IPS DF 19.7 (cell line): ENCODE results near the gene CYP20A1.
"Not testable (repeated sequence)": the region's sequence is repeated elsewhere in the genome, so short reads cannot be mapped to it uniquely, and the experiment has no call there.

Experiments used
- DNase-seq: peaks from one replicate; pipeline ENCODE4 v3.0.0-alpha.2; 2013; ENCODE audit warnings: low read depth, low spot score

Gene CYP20A1

DNA sequence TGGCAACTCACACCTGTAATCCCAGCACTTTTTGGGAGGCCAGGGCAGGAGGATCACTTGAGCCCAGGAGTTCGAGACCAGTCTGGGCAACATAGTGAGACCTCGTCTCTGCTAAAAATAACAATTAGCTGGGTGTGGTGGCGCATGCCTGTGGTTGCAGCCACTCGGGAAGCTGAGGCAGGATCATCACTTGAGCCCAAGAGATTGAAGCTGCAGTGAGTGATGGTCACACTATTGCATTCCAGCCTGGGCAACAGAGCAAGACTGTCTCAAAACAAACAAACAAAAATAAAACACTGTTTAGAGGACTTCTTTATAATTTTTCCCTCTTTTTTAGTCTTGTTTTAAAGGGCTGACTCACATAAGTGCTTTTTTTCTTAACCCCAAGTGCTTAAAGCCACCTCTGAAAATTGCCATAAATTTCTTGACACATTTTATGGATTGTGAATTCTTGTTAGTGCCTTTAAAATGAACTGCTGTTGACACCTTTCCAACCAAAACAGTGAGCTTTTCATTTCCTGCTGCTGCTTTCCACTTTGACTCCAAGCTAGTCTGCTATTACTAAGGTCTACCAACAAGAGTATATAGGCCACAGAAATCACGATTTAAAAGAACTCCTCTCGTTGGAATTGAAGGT is 41.7 kb downstream of the CYP20A1 start:
- no peak for DNase-seq

GRCh38 chr2:203282101-203282500 is 43.3 kb downstream of the CYP20A1 start:
- DNase-seq = no peak

DNA sequence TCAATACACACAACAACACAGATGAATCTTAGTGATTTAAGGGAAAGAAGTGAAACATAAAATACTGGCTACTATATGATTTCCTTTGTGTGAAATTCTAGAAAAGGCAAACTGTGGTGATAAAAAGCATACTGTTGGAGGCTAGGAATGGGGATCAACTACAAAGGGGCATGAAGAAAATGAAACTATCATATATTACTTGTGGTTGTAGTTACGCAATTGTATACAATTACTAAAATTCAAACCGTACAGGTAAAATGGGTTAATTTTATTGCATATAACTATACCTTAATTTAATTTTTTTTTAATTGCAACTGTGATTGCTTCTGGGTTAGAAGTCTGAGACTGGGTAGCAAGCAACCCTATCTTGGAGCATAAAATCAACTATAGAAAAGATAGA is 47.7 kb downstream of the CYP20A1 start:
- no peak for DNase-seq

GRCh38 chr2:203301667-203302066 is 62.8 kb downstream of the CYP20A1 start:
- no peak for DNase-seq

- not testable (repeated sequence) for DNase-seq
Measured at GRCh38 chr2:203302586-203302985, 63.8 kb downstream of the CYP20A1 start.

DNA sequence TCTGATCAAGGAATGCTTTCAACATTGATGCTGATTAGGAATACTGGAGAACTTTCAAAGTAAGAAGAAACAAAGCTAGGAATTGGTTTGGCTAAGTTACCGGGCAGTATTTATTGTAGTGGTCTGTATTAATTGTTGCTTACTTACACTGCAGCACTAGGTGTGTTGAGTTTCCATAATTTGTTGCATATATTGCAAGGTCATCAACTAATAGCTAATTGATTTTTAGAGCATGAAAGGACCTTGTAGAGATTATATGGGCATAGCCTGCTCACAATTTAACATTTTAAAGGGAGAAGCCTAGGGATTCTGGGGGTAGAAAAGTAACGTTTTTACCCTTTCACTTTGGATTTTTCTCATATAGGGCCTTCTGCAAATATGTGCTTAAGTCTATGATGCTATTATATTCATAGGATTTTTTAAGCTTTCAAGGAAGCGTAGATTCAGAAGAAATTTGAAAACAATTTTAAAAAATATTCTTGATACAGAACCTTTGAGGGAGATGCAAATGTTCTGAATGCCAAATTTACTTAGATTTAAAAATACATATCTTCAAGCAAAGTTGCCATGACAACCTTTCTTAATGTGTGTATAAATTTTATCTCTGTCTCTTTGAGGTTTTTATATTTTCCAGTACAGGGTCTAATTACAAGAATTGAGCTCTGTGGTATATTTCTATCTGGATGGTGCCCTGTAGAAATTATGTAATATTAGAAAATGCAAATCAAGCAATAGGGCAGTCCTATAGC is 72.0 kb downstream of the CYP20A1 start:
- DNase-seq = no peak

DNA sequence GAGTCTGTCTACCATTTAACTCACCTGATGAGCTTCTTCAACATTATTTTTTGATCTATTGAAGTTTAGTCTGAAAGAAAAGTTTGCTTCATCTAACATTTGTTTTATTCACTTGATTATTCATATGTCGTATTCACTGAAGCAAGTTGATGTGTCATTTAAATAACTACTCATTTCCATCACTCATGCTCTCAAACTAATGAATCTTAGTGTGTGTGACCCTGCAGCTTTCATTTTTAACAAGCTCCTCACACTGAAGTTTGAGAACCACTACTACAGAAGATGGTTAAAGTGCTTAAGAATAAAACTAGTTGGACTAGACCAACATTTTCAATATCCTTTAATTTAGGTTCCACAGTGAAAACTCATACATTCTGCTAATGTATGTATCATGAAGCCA is 87.5 kb downstream of the CYP20A1 start:
- DNase-seq = no peak

GRCh38 chr2:203327582-203327900 is 88.7 kb downstream of the CYP20A1 start:
- DNase-seq = no peak

DNA sequence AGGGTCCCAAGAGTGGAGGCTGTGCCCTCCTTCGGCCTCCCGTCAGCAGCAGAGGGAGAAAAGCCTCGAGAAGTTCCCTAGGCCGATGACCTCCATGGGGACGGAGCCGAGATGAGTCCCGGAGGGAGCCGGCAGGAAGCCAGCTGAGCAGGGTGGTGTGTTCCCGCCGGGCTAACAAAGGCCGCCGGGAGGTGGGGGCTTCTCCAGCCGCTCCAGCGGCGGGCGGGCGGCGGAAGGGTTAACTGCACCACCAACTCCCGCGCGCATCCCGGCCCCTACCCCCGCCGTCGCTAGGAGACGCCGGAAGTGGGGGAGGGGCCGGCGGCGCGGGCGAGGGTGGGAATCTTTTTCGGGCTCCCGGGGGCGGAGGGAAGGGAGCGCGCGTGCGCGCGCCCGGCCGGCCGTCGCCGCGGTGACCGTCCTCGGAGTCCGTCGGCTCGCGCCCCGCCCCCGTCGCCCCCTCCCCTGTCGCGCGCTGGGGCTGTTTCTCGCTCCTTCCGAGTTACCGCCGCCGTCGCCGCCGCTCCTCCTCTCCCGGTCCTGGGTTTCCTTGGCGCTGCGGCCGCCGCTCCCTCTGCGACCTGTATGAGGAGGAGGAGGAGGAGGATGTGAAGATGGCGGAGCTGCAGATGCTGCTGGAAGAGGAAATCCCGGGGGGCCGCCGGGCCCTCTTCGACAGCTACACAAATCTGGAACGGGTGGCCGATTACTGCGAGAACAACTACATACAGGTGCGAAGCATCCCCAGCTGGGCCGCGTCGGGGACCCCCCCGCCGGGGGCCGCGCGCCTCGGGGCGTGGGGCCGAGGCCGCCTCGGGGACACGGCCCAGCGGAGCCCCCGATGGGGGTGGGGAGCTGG is 89.3 kb downstream of the CYP20A1 start, which contains the start of gene ABI2:
ABI2 (plus strand) TSS at position 494 of the 859 bp plus-strand sequence; CDS start at position 615, 121 bp downstream.
- DNase-seq = peak; percentile 57

- no peak for DNase-seq
Measured at GRCh38 chr2:203328760-203329540, 90.1 kb downstream of the CYP20A1 start.

- DNase-seq = no peak
Measured at GRCh38 chr2:203330434-203330833, 91.6 kb downstream of the CYP20A1 start.

DNA sequence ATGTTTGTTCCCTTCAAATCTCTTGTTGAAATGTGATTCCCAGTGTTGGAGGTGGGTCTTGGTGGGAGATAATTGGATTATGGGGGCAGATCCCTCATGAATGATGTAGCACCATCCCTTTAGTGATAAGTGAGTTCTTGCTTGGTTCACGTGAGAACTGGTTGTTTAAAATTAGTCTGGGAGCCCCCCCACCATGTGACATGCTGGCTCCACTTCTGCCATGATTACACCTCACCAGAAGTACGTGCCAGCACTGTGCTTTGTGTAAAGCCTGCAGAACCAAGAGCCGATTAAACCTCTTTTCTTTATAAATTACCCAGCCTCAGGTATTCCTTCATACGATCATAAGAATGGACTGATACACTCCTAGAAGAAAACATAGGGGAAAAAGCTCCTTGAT is 99.5 kb downstream of the CYP20A1 start:
- DNase-seq = no peak

DNA sequence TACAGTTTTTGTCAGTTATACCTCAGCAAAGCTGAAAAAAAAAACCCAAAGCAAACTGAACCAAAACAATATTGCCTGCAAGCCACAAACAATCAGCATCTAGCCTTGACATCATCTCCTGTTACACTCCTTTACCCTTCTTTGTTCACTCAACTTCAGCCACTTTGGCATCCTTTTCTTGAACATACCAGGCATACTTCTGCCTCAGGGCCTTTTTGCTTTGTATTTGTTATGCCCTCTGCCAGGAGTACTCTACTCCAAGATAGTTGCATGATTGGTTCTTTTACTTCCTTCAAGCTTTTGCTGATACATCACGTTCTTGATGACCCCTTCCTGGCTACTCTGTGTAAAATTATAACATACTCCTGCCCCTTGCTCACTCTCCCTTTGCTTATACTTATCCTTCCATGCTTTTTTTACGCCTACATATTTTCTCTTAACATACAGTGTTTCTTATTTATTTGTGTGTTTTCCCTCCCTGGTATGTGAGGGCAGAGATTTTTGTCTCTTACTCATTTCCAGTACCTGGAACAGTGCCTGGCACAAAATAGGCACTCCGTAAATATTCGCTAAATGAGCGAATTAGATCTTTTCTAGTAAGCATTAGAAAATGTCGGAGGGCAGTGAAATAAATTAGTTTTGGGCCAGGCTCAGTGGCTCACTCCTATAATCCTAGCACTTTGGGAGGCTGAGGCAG is 102.1 kb downstream of the CYP20A1 start:
- peak; percentile 75 for DNase-seq

GRCh38 chr2:203341741-203342310 is 103.0 kb downstream of the CYP20A1 start:
- DNase-seq = no peak

- DNase-seq = not testable (repeated sequence)
Measured at GRCh38 chr2:203342374-203342773, 103.6 kb downstream of the CYP20A1 start.

DNA sequence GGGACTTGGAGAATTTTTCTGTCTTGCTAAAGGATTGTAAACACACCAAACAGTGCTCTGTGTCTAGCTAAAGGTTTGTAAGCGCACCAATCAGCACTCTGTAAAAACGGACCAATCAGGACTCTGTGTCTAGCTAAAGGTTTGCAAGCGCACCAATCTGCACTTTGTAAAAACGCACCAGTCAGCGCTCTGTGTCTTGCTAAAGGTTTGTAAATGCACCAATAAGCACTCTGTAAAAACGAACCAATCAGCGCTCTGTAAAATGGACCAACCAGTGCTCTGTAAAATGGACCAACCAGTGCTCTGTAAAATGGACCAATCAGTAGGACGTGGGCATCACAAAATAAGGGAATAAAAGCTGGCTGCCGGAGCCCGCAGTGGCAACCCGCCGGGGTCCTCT is 105.8 kb downstream of the CYP20A1 start:
- DNase-seq = no peak

DNA sequence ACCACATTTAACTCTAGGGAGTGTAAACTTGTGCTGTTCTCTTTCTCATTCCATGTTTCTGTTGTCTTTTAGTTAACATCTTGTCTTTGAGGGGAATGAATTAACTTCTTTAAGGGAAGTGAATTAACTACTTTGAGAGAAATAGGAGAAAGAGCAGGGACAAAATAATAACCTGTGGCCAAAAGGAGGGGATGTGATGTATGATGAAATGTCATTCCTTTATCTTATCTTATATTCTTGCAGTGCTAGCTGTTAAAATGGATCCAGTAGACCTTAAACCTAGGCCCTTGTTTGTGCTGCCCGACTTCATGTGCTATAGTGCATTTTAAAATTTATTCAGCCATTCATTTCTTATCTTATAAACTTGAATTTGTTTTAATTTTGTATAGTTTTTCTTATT is 107.8 kb downstream of the CYP20A1 start:
- no peak for DNase-seq

GRCh38 chr2:203347375-203347774 is 108.6 kb downstream of the CYP20A1 start:
- DNase-seq = no peak

DNA sequence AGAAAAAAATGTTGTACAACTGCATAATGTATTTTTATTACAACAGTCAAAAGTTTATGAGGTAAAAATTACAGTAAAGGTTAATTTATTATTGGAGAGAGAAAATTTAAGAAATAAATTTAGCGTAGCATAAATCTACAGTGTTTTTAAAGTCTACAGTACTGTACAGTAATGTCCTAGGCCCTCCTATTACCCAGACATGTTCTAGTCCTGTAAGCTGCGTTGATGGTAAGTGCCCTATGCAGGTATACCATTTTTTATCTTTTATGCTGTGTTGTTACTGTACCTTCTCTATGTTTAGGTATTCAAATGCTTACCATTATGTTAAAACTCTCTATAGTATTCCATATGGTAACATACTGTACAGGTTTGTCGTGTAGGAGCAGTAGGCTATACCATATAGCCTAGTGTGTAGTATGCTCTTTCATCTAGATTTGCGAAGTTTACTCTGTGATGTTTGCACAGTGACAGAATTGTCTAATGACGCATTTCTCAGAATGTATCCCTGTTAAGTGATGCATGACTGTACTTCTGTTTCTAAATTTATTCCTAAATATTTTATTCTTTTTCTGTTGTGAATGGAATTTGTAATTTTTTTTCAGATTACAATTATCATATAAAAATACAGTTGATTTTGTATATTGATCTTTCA is 113.9 kb downstream of the CYP20A1 start:
- DNase-seq = no peak

DNA sequence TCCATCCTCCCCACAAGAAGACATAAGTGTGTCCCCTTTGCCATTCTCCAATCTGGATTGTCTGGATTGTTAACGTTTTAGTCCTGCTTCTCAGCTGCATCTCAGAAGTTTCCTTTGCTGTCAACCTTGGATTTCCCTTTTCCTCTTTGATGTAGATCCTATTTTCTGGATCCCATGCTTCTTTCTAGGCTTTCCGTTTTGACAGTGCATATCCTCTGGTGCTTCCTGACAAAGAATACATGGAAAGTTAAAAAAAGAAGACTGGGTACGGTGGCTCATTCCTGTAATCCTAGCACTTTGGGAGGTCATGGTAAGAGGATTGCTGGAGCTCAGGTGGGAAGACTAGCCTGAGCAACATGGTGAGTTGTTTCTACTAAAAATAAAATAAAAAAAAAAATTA is 116.1 kb downstream of the CYP20A1 start:
- DNase-seq = no peak
